Natural killer cell (primary cell): ENCODE measurements around the gene PHF14. TPM values are rescaled to one million over a fixed set of nuclear protein-coding genes. Genes with fewer than 3 reads are reported as not detected.
"Not testable (repeated sequence)": the region's sequence is repeated elsewhere in the genome, so short reads cannot be mapped to it uniquely, and the experiment has no call there.

Experiments
- ATAC-seq, 3 donors: fragments of 150-1000 bp in 2 of 3; fragments of 200-7000 bp in 1 of 3; cut with Tn5 transposase; 1 replicate in 1 of 3; 2 replicates in 2 of 3; pipeline ENCODE4 v1.10.0; 2021; ENCODE audit warnings: mild to moderate bottlenecking in 2 of 3, moderate library complexity in 2 of 3
- DNase-seq, 2 donors: peaks; one replicate each; pipeline versions ENCODE4 v3.0.0 to v3.0.0-alpha.2; 2013 to 2021; ENCODE audit warnings: mixed read lengths in 1 of 2
- H3K27ac ChIP-seq: one replicate; pipeline ENCODE4 v1.5.1; 2013; ENCODE audit warnings: mild to moderate bottlenecking, low read length
- H3K27me3 ChIP-seq: one replicate; pipeline ENCODE4 v1.6.1; 2013; ENCODE audit warnings: low read length; ENCODE audit not compliant: control insufficient read depth, insufficient read depth
- H3K36me3 ChIP-seq: one replicate; pipeline ENCODE4 v1.6.1; 2013; ENCODE audit warnings: low read length; ENCODE audit not compliant: control insufficient read depth, insufficient read depth
- H3K4me1 ChIP-seq: one replicate; pipeline ENCODE4 v1.6.1; 2013; ENCODE audit warnings: low read length; ENCODE audit not compliant: control insufficient read depth, insufficient read depth
- H3K4me3 ChIP-seq: one replicate; pipeline ENCODE4 v1.5.1; 2013; ENCODE audit warnings: low read length
- H3K9me3 ChIP-seq: one replicate; pipeline ENCODE4 v1.6.1; 2013; ENCODE audit warnings: low read length; ENCODE audit not compliant: control insufficient read depth, insufficient read depth
- H3K27ac Mint-ChIP-seq, 2 donors: one replicate each; pipeline ENCODE4 v1.8.0; 2022; ENCODE audit warnings: mild to moderate bottlenecking in 2 of 2, mixed read lengths in 2 of 2, moderate library complexity in 1 of 2
- H3K27me3 Mint-ChIP-seq, 2 donors: one replicate each; pipeline ENCODE4 v1.8.0; 2022; ENCODE audit warnings: low read depth in 2 of 2, mixed read lengths in 2 of 2
- H3K36me3 Mint-ChIP-seq: one replicate; pipeline ENCODE4 v1.8.0; 2022; ENCODE audit warnings: mixed read lengths
- H3K4me1 Mint-ChIP-seq, 2 donors: one replicate each; pipeline ENCODE4 v1.8.0; 2022; ENCODE audit warnings: mixed read lengths in 2 of 2
- H3K4me3 Mint-ChIP-seq: one replicate; pipeline ENCODE4 v1.8.0; 2022; ENCODE audit warnings: mild to moderate bottlenecking, moderate library complexity, mixed read lengths
- H3K9me3 Mint-ChIP-seq, 2 donors: one replicate each; pipeline ENCODE4 v1.8.0; 2022; ENCODE audit warnings: mixed read lengths in 2 of 2
- whole genome bisulfite sequencing: methylation state at CpG from one replicate; pipeline ENCODE4 v1.1.7; 2013; ENCODE audit warnings: missing lambda C conversion rate; ENCODE audit not compliant: insufficient coverage; 5-methylcytosine and 5-hydroxymethylcytosine counted together
- intact Hi-C: fragments of 100-400 bp; cut with micrococcal nuclease; formaldehyde crosslinking; loops from one replicate; pipeline ENCODE4 v1.14.2; 2022
- total RNA-seq, 4 donors: library from RNA; stranded (reverse); fragments of 120-200 nt in 1 of 4; gene quantifications; one replicate each; pipeline versions ENCODE4 v1.2.3 to v1.2.4, GENCODE V29; 2013 to 2022
- TF ChIP-seq, protein P1 (sequence below): fragments of 200-600 bp; IDR thresholded peaks from one replicate; pipeline ENCODE4 v1.8.0; 2022; ENCODE audit warnings: antibody characterized with exemption

The PHF14 gene
- total RNA-seq, 3 donors from 2014 or later (not counting 1 experiment from before 2014, with no cell fraction given) = 23.6 to 30.8 (median 27.7) TPM

DNA sequence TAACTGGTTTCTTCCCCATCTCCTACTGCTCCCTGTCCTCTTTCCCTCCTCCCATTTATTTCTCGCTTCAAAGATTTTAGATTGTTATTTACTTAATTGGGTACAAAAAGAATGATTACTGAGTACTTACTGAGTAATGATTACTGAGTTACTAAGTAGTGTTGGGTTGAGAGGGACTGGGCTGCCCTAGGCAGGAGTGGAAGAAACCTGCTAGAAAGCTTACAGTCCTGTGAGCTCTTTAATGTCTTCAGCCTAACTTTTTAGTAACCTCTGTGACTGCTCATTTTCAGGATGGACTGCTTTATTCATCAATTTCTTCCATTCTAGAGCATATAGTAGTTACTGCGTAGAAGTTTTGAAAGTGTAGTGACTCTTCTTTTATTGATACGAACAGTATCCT is 7.6 kb downstream of the PHF14 start:
- Histone ChIP-seq H3K27me3 (no peaks in the 10 kb centered on the region), H3K4me1 (no peaks in the 10 kb centered on the region), H3K4me3 (no peak overlapping the region), H3K9me3 (no peaks in the 10 kb centered on the region), H3K27ac (no peak overlapping the region), H3K36me3 (peaks cover 6% of the 10 kb centered on the region)
- no CpG with 5 or more reads among the region's 3 CpGs for WGBS
- DNase-seq = no peak
- intact Hi-C loops = no loop called here
- no peak overlapping the region for H3K4me3 Mint-ChIP-seq
- no peaks in the 10 kb centered on the region for H3K27me3 Mint-ChIP-seq
- peaks cover 9% of the 10 kb centered on the region for H3K36me3 Mint-ChIP-seq
- no peak for ATAC-seq
- peaks cover 16 to 20% of the 10 kb centered on the region in 2 donors for H3K4me1 Mint-ChIP-seq
- no peak overlapping the region for H3K27ac Mint-ChIP-seq
- TF ChIP-seq, protein P1, sequence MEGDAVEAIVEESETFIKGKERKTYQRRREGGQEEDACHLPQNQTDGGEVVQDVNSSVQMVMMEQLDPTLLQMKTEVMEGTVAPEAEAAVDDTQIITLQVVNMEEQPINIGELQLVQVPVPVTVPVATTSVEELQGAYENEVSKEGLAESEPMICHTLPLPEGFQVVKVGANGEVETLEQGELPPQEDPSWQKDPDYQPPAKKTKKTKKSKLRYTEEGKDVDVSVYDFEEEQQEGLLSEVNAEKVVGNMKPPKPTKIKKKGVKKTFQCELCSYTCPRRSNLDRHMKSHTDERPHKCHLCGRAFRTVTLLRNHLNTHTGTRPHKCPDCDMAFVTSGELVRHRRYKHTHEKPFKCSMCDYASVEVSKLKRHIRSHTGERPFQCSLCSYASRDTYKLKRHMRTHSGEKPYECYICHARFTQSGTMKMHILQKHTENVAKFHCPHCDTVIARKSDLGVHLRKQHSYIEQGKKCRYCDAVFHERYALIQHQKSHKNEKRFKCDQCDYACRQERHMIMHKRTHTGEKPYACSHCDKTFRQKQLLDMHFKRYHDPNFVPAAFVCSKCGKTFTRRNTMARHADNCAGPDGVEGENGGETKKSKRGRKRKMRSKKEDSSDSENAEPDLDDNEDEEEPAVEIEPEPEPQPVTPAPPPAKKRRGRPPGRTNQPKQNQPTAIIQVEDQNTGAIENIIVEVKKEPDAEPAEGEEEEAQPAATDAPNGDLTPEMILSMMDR = no peak
- H3K9me3 Mint-ChIP-seq = no peaks in the 10 kb centered on the region

DNA sequence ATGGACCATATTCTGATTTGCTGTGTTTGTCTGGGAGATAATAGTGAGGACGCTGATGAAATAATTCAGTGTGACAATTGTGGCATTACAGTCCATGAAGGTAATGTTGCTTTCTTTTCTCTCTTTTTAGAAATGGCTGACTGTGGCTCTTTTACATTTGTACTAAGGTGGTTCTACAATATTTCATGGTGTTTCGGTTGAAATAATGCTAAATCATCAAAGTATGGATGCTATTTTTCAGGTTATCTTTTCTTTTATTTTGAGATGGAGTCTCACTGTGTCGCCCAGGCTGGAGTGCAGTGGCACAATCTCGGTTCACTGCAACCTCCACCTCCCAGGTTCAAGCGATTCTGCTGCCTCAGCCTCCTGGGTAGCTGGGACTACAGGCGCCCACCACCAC is 17.1 kb downstream of the PHF14 start:
- H3K4me3 ChIP-seq, H3K27ac ChIP-seq, ATAC-seq, H3K4me1 ChIP-seq, H3K4me1 Mint-ChIP-seq, H3K36me3 ChIP-seq, H3K9me3 Mint-ChIP-seq, H3K4me3 Mint-ChIP-seq, DNase-seq, H3K9me3 ChIP-seq, H3K27me3 Mint-ChIP-seq, intact Hi-C loops, H3K27ac Mint-ChIP-seq, H3K27me3 ChIP-seq: not testable (repeated sequence)
- H3K36me3 Mint-ChIP-seq = peaks cover 15% of the 10 kb centered on the region
- WGBS = 95% methylated on average over 4 of the region's 6 CpGs

DNA sequence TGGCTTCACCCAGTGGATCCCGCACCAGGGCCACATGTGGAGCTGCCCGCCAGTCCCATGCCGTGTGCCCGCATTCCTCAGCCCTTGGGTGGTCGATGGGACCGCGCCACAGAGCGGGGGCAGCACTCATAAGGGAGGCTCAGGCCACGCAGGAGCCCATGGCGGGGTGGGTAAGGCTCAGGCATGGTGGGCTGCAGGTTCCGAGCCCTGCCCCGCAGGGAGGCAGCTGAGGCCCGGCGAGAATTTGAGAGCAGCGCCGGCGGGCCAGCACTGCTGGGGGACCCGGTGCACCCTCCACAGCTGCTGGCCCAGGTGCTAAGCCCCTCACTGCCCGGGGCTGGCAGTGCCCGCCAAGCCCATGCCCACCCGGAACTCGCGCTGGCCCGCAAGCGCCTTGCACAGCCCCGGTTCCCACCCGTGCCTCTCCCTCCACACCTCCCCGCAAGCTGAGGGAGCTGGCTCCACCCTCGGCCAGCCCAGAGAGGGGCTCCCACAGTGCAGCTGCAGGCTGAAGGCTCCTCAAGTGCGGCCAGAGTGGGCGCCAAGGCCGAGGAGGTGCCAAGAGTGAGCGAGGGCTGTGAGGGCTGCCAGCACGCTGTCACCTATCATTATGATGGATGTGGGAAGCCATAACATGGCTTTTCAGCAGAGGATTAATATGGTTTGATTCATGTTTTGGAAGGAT is 22.0 kb downstream of the PHF14 start:
- H3K9me3 Mint-ChIP-seq, H3K27me3 Mint-ChIP-seq, H3K4me3 Mint-ChIP-seq, H3K36me3 ChIP-seq, intact Hi-C loops, H3K27ac ChIP-seq, H3K9me3 ChIP-seq, H3K4me3 ChIP-seq, H3K27me3 ChIP-seq, ATAC-seq, DNase-seq, H3K4me1 ChIP-seq: not testable (repeated sequence)
- 98% methylated on average over 34 of the region's 34 CpGs for WGBS
- peaks cover 27 to 33% of the 10 kb centered on the region in 2 donors for H3K4me1 Mint-ChIP-seq
- H3K27ac Mint-ChIP-seq = peak overlapping the region in 1 of 2 donors; percentile 7
- H3K36me3 Mint-ChIP-seq = peaks cover 15% of the 10 kb centered on the region

DNA sequence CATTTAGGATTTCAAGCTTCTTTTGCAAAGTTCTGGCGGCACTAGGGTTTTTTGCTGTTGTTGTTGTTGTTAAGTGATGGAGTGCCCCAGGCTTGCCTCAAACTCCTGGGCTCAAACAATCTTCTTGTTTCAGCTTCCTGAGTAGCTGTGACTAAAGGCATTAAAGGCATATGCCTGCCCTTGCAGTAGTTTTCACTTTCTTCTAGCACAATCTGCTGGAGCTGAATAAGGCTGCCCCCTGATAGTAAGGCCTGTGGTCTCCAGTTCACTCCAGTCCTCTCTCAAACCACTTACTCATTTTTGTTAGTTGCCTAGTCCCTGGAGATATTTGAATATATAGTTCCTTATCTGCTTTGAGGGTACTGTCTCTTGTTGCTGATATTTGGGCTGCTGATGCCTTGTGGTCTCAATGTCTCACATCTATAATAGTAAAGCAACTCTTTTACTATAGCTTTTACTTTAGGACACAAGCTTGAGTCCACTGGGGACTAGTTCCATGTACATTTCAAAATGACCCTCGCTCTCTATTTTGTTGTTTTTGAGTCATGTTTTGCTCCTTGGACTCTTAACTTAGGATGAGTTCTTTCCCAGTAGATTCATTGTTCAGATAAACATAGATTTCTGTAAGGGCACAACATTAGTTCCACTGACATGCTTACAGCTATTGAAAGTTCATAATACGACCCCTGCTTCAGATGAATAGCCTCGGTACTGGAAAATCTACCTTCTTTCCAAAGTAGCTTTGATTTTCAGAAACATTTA is 25.5 kb downstream of the PHF14 start:
- H3K4me3 ChIP-seq = no peak overlapping the region
- 84% methylated on average over 4 of the region's 4 CpGs for WGBS
- H3K36me3 ChIP-seq = no peaks in the 10 kb centered on the region
- DNase-seq (no peak), ATAC-seq (peak in 1 of 3 donors; percentile 51)
- no peak overlapping the region for H3K27ac ChIP-seq
- no peaks in the 10 kb centered on the region for H3K9me3 ChIP-seq
- peaks cover 0 to 2% of the 10 kb centered on the region in 2 donors for H3K9me3 Mint-ChIP-seq
- H3K27ac Mint-ChIP-seq = peak overlapping the region; percentile 58 to 60
- no peaks in the 10 kb centered on the region for H3K4me1 ChIP-seq
- H3K36me3 Mint-ChIP-seq = peaks cover 5% of the 10 kb centered on the region
- H3K27me3 Mint-ChIP-seq = no peaks in the 10 kb centered on the region
- H3K4me3 Mint-ChIP-seq = no peak overlapping the region
- intact Hi-C loops = no loop called here
- TF ChIP-seq, protein P1 = no peak
- H3K4me1 Mint-ChIP-seq = peaks cover 38 to 40% of the 10 kb centered on the region in 2 donors
- no peaks in the 10 kb centered on the region for H3K27me3 ChIP-seq
